GM12872 (cell line): ENCODE measurements around the gene NLRP1.

ENCODE experiments used
- CTCF ChIP-seq: IDR thresholded peaks from 3 replicates; pipeline ENCODE4 v1.5.1; 2011; ENCODE audit warnings: low read depth, mild to moderate bottlenecking, low read length, moderate library complexity; ENCODE audit not compliant: insufficient read depth

NLRP1 gene

DNA sequence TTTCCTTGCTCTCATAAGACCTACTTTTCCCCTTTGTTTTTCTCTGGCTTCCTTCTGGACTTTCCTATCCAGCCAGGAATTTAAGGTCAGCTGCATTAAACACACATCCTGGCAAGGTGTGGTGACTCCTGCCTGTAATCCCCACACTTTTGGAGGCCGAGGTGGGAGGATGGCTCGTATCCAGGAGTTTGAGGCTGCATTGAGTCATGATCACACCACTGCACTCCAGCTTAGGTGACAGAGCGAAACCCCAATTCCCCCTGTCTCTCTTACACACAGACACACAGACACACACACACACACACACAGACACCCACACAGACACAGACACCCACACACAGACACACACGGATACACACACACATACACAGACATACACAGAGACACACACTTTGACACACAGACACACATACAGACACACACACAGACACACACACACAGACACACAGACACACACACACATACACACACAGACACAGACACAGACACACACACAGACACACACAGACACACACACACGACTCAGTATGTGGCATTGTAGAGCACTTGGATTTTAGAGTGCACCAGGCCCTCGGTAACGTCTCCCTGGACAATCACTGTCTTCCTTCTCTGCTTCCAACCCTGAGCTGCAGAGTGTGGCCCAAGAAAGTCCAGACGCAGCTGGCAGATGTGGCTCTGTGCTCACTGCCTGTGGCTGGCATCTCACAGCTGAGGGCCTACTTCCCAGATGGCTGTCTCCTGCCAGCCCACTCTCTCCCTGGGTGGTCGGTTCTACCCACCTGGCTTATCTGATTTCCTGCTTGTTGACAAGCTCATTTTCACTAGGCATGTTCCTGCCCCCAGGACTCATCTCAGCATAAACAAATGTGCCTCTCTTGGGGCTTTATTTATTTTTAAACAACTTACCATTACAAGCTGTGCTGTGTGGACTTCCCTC lies 39.0 kb downstream of the NLRP1 start:
- TF ChIP-seq CTCF = no peak

DNA sequence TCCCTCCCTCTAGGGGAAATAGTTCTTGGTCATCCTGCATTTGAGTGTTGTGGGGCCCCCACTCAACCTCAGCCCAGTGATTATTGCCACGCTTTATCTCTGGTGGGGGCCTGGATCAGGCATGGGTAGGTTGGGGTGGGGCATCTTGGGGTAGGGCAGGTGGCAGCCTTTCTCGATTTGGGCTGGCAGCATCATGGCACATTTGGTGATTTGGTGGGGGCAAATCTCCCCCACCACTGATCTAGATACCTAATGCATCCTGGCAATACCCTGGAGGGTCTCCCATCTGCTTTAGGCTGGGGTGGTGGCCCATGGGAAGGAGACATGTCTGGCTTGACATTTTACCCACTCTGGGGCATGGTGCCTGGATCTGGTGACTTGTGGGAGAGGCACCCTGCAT lies 40.2 kb downstream of the NLRP1 start:
- TF ChIP-seq CTCF = no peak

DNA sequence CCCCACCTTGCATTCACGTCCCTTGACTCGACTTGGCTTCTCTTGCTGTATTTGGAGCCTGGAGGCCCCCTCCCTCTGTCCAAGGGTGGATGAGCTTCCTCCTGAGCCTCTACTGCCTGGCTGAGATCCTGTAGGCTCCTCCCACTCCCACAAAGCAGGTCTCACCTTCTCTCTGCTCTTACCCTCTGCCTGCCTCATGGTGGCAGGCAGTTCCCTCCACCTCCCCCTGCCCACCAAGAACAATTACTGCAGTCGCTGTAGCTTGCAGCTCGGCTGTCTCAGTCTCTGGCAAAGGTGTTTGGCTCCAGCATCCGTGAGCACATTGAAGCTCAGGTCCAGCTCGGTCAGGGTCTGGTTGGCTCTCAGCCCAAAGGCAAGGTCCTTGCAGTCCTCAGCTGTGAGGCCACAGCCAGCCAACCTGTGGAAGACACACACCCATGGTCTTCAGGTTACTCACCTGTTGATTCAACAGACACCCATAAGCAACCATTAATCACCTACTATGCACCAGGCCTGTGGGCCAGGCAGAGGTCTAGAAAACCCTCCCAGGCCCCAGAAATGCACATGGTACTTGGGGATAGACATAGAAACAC lies 42.6 kb downstream of the NLRP1 start:
- no peak for TF ChIP-seq CTCF

DNA sequence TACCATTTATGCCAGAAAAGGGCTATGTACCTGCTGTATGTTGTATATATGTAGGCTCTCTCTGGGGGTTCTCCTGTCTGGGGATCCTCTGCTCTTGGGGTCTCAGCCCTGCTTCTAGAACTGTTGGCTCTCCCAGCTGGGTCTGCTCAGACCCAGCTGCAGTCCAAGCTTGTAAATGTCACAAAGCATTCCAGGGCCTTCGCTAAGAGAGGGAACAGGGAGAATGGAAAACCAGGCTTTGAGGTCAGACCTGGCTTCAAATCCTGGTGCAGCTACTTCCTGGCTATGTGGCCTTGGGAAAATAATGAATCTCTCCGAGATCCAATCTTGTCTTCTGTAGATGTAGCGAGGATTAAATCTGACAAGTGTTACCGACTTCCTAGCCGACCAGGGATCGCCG lies 44.0 kb downstream of the NLRP1 start:
- TF ChIP-seq CTCF = no peak

DNA sequence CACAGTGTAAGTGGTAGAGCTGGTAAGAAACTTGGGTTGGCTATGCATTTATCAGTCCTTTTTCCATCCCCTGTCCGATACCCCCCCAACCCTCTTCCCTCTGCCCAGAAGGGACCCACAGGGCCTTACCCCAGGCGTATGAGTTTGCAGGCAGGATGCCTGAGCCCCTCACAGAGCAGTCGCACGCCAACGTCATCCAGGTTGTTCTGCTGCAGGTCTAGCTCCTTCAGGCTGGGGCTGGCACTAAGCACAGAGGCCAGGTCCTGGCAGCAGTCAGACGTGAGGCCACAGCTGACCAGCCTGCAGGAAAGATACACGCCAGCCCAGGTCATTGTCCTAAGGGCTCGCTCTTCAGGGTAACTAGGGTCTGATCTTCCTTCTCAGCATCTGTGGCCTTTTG lies 45.0 kb downstream of the NLRP1 start:
- TF ChIP-seq CTCF = no peak

DNA sequence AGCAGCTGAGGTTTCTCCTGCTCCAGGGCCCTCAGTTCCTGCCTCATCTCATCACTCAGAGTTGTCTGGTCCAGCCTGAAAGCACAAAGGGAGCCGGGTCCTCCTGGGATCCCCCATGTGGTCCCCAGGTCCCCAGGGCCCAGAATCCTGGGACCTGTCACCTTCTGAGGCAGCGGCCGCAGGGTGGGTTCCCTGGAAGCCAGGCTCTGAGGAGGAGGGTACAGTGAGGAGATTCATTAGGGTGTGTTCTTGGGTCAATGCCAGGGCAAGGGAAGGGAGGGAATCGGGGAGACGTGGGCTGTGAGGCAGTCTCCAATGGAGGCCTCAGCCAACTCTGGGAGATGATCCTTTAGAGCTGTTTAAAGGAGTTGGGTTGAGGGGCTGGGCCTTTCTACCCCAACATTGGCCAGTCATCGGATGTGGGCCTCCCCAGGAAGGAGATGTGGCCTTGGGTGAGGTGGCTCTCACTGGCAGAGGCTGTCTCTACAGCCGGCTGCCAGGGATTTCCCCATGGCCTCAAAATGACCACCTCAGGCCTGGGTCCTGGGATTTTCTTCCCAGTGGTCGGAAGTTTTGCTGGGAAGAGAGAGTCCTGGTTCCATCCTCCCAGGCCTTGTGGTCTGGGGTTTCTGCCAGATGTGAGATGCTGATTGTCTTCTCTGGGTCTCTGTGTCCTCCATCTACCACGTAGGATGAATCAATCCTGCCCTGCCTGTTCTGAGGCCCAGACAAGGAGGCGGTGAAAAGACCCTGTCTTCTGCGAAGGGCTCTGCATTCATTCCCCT lies 47.3 kb downstream of the NLRP1 start:
- TF ChIP-seq CTCF = no peak

GRCh38 chr17:5535436-5535835 lies 48.9 kb downstream of the NLRP1 start:
- TF ChIP-seq CTCF = no peak
